Natural killer cell treated with Interleukin-12 subunit alpha and Interleukin-12 subunit beta and Interleukin-15 and Interleukin-18, amount 100 ng/mL, for 72 hours (primary cell): ENCODE data around the gene SDK1. TPM values are rescaled to one million over a fixed set of nuclear protein-coding genes. Genes with fewer than 3 reads are reported as not detected.

Experiments
- ATAC-seq, 2 donors: fragments of 150-1000 bp; cut with Tn5 transposase in 1 of 2; sonication (Bioruptor Pico), chemical (Tn5 transposase) in 1 of 2; 2 replicates each; pipeline ENCODE4 v1.10.0; 2021
- DNase-seq: peaks from one replicate; pipeline ENCODE4 v3.0.0; 2022; ENCODE audit warnings: low spot score
- H3K27ac Mint-ChIP-seq, 2 donors: 1 replicate in 1 of 2; 2 replicates in 1 of 2; pipeline ENCODE4 v1.8.0; 2022; ENCODE audit warnings: mixed read lengths in 2 of 2, mild to moderate bottlenecking in 1 of 2, moderate library complexity in 1 of 2
- H3K27me3 Mint-ChIP-seq, 2 donors: 1 replicate in 1 of 2; 2 replicates in 1 of 2; pipeline ENCODE4 v1.8.0; 2022; ENCODE audit warnings: mixed read lengths in 2 of 2
- H3K36me3 Mint-ChIP-seq: one replicate; pipeline ENCODE4 v1.8.0; 2022; ENCODE audit warnings: mixed read lengths
- H3K4me1 Mint-ChIP-seq, 2 donors: 1 replicate in 1 of 2; 2 replicates in 1 of 2; pipeline ENCODE4 v1.8.0; 2022; ENCODE audit warnings: low read depth in 2 of 2, mixed read lengths in 2 of 2, mild to moderate bottlenecking in 1 of 2
- H3K4me3 Mint-ChIP-seq: one replicate; pipeline ENCODE4 v1.8.0; 2022; ENCODE audit warnings: mixed read lengths
- H3K9me3 Mint-ChIP-seq: 2 replicates; pipeline ENCODE4 v1.8.0; 2022; ENCODE audit warnings: mixed read lengths
- total RNA-seq, 2 donors: library from RNA; stranded (reverse); gene quantifications; one replicate each; pipeline ENCODE4 v1.2.3, GENCODE V29; 2022

The SDK1 gene
- total RNA-seq, 2 donors from 2014 or later, result 0.20 to 0.40 TPM

- Mint-ChIP-seq H3K9me3 (no peaks in the 10 kb centered on the region), H3K4me1 (no peaks in the 10 kb centered on the region), H3K4me3 (no peak overlapping the region), H3K27me3 (peaks cover 0 to 4% of the 10 kb centered on the region in 2 donors), H3K36me3 (no peaks in the 10 kb centered on the region), H3K27ac (no peak overlapping the region)
- ATAC-seq (peak in 1 of 2 donors; percentile 5), DNase-seq (no peak)
Measured at GRCh38 chr7:4072161-4072925, 771.3 kb downstream of the SDK1 start.

GRCh38 chr7:4073052-4073451, 772.0 kb downstream of the SDK1 start:
- Mint-ChIP-seq H3K27ac (no peak overlapping the region), H3K27me3 (peaks cover 0 to 7% of the 10 kb centered on the region in 2 donors), H3K9me3 (no peaks in the 10 kb centered on the region), H3K36me3 (no peaks in the 10 kb centered on the region), H3K4me3 (no peak overlapping the region), H3K4me1 (no peaks in the 10 kb centered on the region)
- ATAC-seq, result no peak
- no peak for DNase-seq

- H3K27ac Mint-ChIP-seq, result no peak overlapping the region
- H3K4me1 Mint-ChIP-seq, result no peaks in the 10 kb centered on the region
- H3K27me3 Mint-ChIP-seq, result peaks cover 0 to 7% of the 10 kb centered on the region in 2 donors
- ATAC-seq (no peak), DNase-seq (no peak)
- H3K4me3 Mint-ChIP-seq, result no peak overlapping the region
- H3K36me3 Mint-ChIP-seq, result no peaks in the 10 kb centered on the region
- no peaks in the 10 kb centered on the region for H3K9me3 Mint-ChIP-seq
Measured at GRCh38 chr7:4073750-4074149, 772.7 kb downstream of the SDK1 start.

- DNase-seq, result no peak
- Mint-ChIP-seq H3K27ac (no peak overlapping the region), H3K9me3 (no peaks in the 10 kb centered on the region), H3K27me3 (peaks cover 0 to 7% of the 10 kb centered on the region in 2 donors), H3K4me3 (no peak overlapping the region), H3K4me1 (no peaks in the 10 kb centered on the region), H3K36me3 (no peaks in the 10 kb centered on the region)
- ATAC-seq, result no peak
Measured at GRCh38 chr7:4074407-4074806, 773.4 kb downstream of the SDK1 start.

- H3K27ac Mint-ChIP-seq, result no peak overlapping the region
- H3K9me3 Mint-ChIP-seq, result no peaks in the 10 kb centered on the region
- no peak for DNase-seq
- peaks cover 0 to 7% of the 10 kb centered on the region in 2 donors for H3K27me3 Mint-ChIP-seq
- ATAC-seq, result no peak
- no peaks in the 10 kb centered on the region for H3K36me3 Mint-ChIP-seq
- no peak overlapping the region for H3K4me3 Mint-ChIP-seq
- H3K4me1 Mint-ChIP-seq, result no peaks in the 10 kb centered on the region
Measured at GRCh38 chr7:4074994-4075393, 773.9 kb downstream of the SDK1 start.

GRCh38 chr7:4076701-4077294, 775.7 kb downstream of the SDK1 start:
- H3K27me3 Mint-ChIP-seq, result peaks cover 0 to 7% of the 10 kb centered on the region in 2 donors
- no peaks in the 10 kb centered on the region for H3K36me3 Mint-ChIP-seq
- H3K4me3 Mint-ChIP-seq, result no peak overlapping the region
- peak in 1 of 2 donors; percentile 61 for ATAC-seq
- no peak overlapping the region for H3K27ac Mint-ChIP-seq
- no peak for DNase-seq
- H3K4me1 Mint-ChIP-seq, result no peaks in the 10 kb centered on the region
- no peaks in the 10 kb centered on the region for H3K9me3 Mint-ChIP-seq

GRCh38 chr7:4077980-4078379, 776.9 kb downstream of the SDK1 start:
- no peak for DNase-seq
- Mint-ChIP-seq H3K36me3 (no peaks in the 10 kb centered on the region), H3K4me1 (no peaks in the 10 kb centered on the region), H3K27ac (no peak overlapping the region), H3K9me3 (no peaks in the 10 kb centered on the region), H3K4me3 (no peak overlapping the region), H3K27me3 (peaks cover 0 to 7% of the 10 kb centered on the region in 2 donors)
- ATAC-seq, result no peak

GRCh38 chr7:4078580-4078979, 777.5 kb downstream of the SDK1 start:
- Mint-ChIP-seq H3K9me3 (no peaks in the 10 kb centered on the region), H3K4me3 (no peak overlapping the region), H3K27ac (no peak overlapping the region), H3K4me1 (no peaks in the 10 kb centered on the region), H3K36me3 (no peaks in the 10 kb centered on the region), H3K27me3 (peaks cover 0 to 7% of the 10 kb centered on the region in 2 donors)
- ATAC-seq (no peak), DNase-seq (no peak)

GRCh38 chr7:4079366-4079765, 778.3 kb downstream of the SDK1 start:
- H3K27ac Mint-ChIP-seq, result no peak overlapping the region
- no peak for DNase-seq
- H3K4me3 Mint-ChIP-seq, result no peak overlapping the region
- H3K9me3 Mint-ChIP-seq, result no peaks in the 10 kb centered on the region
- ATAC-seq, result no peak
- peaks cover 0 to 4% of the 10 kb centered on the region in 2 donors for H3K27me3 Mint-ChIP-seq
- no peaks in the 10 kb centered on the region for H3K36me3 Mint-ChIP-seq
- H3K4me1 Mint-ChIP-seq, result no peaks in the 10 kb centered on the region

- H3K36me3 Mint-ChIP-seq, result no peaks in the 10 kb centered on the region
- peaks cover 0 to 4% of the 10 kb centered on the region in 2 donors for H3K27me3 Mint-ChIP-seq
- no peaks in the 10 kb centered on the region for H3K4me1 Mint-ChIP-seq
- DNase-seq (no peak), ATAC-seq (no peak)
- H3K4me3 Mint-ChIP-seq, result no peak overlapping the region
- H3K9me3 Mint-ChIP-seq, result no peaks in the 10 kb centered on the region
- no peak overlapping the region for H3K27ac Mint-ChIP-seq
Measured at GRCh38 chr7:4079956-4080355, 778.9 kb downstream of the SDK1 start.

- H3K4me3 Mint-ChIP-seq, result no peak overlapping the region
- DNase-seq, result no peak
Measured at GRCh38 chr7:4080954-4081353, 779.9 kb downstream of the SDK1 start.

GRCh38 chr7:4083513-4083912, 782.5 kb downstream of the SDK1 start:
- DNase-seq (no peak), ATAC-seq (no peak)
- Mint-ChIP-seq H3K36me3 (no peaks in the 10 kb centered on the region), H3K27ac (no peak overlapping the region), H3K4me3 (no peak overlapping the region), H3K27me3 (peaks cover 6 to 11% of the 10 kb centered on the region in 2 donors), H3K4me1 (peaks cover 0 to 6% of the 10 kb centered on the region in 2 donors), H3K9me3 (peaks cover 3% of the 10 kb centered on the region)

More at GRCh38 chr7:4080954-4081353, 779.9 kb downstream of the SDK1 start:
- Mint-ChIP-seq H3K36me3 (no peaks in the 10 kb centered on the region), H3K9me3 (no peaks in the 10 kb centered on the region), H3K4me1 (peaks cover 0 to 1% of the 10 kb centered on the region in 2 donors), H3K27ac (no peak overlapping the region), H3K27me3 (peaks cover 2 to 6% of the 10 kb centered on the region in 2 donors)
- ATAC-seq, result no peak

- DNase-seq (no peak), ATAC-seq (no peak)
- Mint-ChIP-seq H3K27me3 (peaks cover 6 to 11% of the 10 kb centered on the region in 2 donors), H3K9me3 (peaks cover 3% of the 10 kb centered on the region), H3K4me3 (no peak overlapping the region), H3K4me1 (peaks cover 0 to 6% of the 10 kb centered on the region in 2 donors), H3K27ac (no peak overlapping the region), H3K36me3 (no peaks in the 10 kb centered on the region)
Measured at GRCh38 chr7:4084271-4084670, 783.2 kb downstream of the SDK1 start.

GRCh38 chr7:4085937-4086691, 785.1 kb downstream of the SDK1 start:
- peaks cover 3% of the 10 kb centered on the region for H3K9me3 Mint-ChIP-seq
- H3K4me1 Mint-ChIP-seq, result peaks cover 0 to 6% of the 10 kb centered on the region in 2 donors
- peaks cover 9 to 20% of the 10 kb centered on the region in 2 donors for H3K27me3 Mint-ChIP-seq
- H3K4me3 Mint-ChIP-seq, result no peak overlapping the region
- H3K27ac Mint-ChIP-seq, result no peak overlapping the region
- ATAC-seq (peak in 1 of 2 donors; percentile 43), DNase-seq (no peak)
- no peaks in the 10 kb centered on the region for H3K36me3 Mint-ChIP-seq
